SK-N-MC (cell line): Measurements from ENCODE around the gene LGALSL.

Experiments used
- DNase-seq: peaks from one replicate; pipeline ENCODE4 v3.0.0-alpha.2; 2011; ENCODE audit warnings: low read depth, low spot score
- H3K27ac ChIP-seq: fragments of 200-600 bp; sonication (generic); 2 replicates; pipeline ENCODE4 v1.5.1; 2016; ENCODE audit warnings: mixed run types
- H3K36me3 ChIP-seq: fragments of 200-600 bp; sonication (generic); 2 replicates; pipeline ENCODE4 v1.6.1; 2017; ENCODE audit warnings: antibody characterized with exemption, low read length, mixed read lengths; ENCODE audit not compliant: insufficient read depth
- H3K4me3 ChIP-seq: fragments of 200-600 bp; sonication (generic); 2 replicates; pipeline ENCODE4 v1.5.1; 2016
- H3K9ac ChIP-seq: fragments of 200-600 bp; sonication (generic); 2 replicates; pipeline ENCODE4 v1.8.0; 2017; ENCODE audit warnings: mixed run types, mixed read lengths; ENCODE audit not compliant: insufficient read length
- H3K9me3 ChIP-seq: fragments of 200-600 bp; sonication (generic); 2 replicates; pipeline ENCODE4 v1.6.1; 2017; ENCODE audit warnings: low read depth, mild to moderate bottlenecking, antibody characterized with exemption, low read length, moderate library complexity, mixed read lengths
- EZH2 ChIP-seq: fragments of 200-600 bp; sonication (generic); IDR thresholded peaks from one replicate; pipeline ENCODE4 v1.6.1; 2017; ENCODE audit warnings: antibody characterized with exemption
- FOXP2 ChIP-seq: optimal IDR thresholded peaks from 2 replicates; pipeline ENCODE3; 2011; ENCODE audit warnings: mild to moderate bottlenecking, moderate library complexity; ENCODE audit not compliant: insufficient read depth; ENCODE audit errors: extremely low read length, control extremely low read depth
- POLR2AphosphoS5 ChIP-seq: IDR thresholded peaks from 2 replicates; pipeline ENCODE4 v1.6.1; 2012; ENCODE audit warnings: mild to moderate bottlenecking, low read depth, low read length, borderline replicate concordance

LGALSL gene

GRCh38 chr2:64504774-64505720, 51.1 kb downstream of the LGALSL start:
- no peak for TF ChIP-seq FOXP2
- TF ChIP-seq POLR2AphosphoS5 = no peak
- TF ChIP-seq EZH2 = no peak
- Histone ChIP-seq H3K9me3 (no peaks in the 10 kb centered on the region), H3K36me3 (no peaks in the 10 kb centered on the region), H3K9ac (no peak overlapping the region), H3K27ac (no peak overlapping the region), H3K4me3 (no peak overlapping the region)
- no peak for DNase-seq

- H3K9me3 ChIP-seq = no peaks in the 10 kb centered on the region
- no peak for DNase-seq
- no peak overlapping the region for H3K9ac ChIP-seq
- no peak overlapping the region for H3K4me3 ChIP-seq
- TF ChIP-seq POLR2AphosphoS5 (no peak), EZH2 (no peak), FOXP2 (no peak)
- no peak overlapping the region for H3K27ac ChIP-seq
- H3K36me3 ChIP-seq = no peaks in the 10 kb centered on the region
Measured at GRCh38 chr2:64506686-64507085, 52.7 kb downstream of the LGALSL start.
